ENCODE data around the gene DTX3L. TPM values are rescaled to one million over a fixed set of nuclear protein-coding genes. Genes with fewer than 3 reads are reported as not detected.

DTX3L gene
- total RNA-seq, 3 donors from 2014 or later: 56.0 to 68.3 (median 59.9) TPM

GRCh38 chr3:122536632-122537001 lies 27.5 kb upstream of the DTX3L start:
- no peaks in the 10 kb centered on the region for H3K4me1 ChIP-seq (ENCODE audit: low read depth)
- TF ChIP-seq CTCF (IDR thresholded peaks at IDR 0.05): no peak
- DNase-seq: no peak
- ATAC-seq: no peak
- no peaks in the 10 kb centered on the region for H3K36me3 ChIP-seq (ENCODE audit: low read depth)
- intact Hi-C loops (cut with DNase I, micrococcal nuclease): no loop called here
- H3K4me3 ChIP-seq: no peak overlapping the region
- no peaks in the 10 kb centered on the region for H3K9me3 ChIP-seq

- ATAC-seq (no peak), DNase-seq (no peak)
- no peaks in the 10 kb centered on the region for H3K36me3 ChIP-seq (ENCODE audit: low read depth)
- H3K4me3 ChIP-seq: no peak overlapping the region
- no peaks in the 10 kb centered on the region for H3K4me1 ChIP-seq (ENCODE audit: low read depth)
- intact Hi-C loops (cut with DNase I, micrococcal nuclease): no loop called here
- no peaks in the 10 kb centered on the region for H3K9me3 ChIP-seq
- TF ChIP-seq CTCF (IDR thresholded peaks at IDR 0.05): no peak
Observed at GRCh38 chr3:122538956-122539490, 25.1 kb upstream of the DTX3L start.

DNA sequence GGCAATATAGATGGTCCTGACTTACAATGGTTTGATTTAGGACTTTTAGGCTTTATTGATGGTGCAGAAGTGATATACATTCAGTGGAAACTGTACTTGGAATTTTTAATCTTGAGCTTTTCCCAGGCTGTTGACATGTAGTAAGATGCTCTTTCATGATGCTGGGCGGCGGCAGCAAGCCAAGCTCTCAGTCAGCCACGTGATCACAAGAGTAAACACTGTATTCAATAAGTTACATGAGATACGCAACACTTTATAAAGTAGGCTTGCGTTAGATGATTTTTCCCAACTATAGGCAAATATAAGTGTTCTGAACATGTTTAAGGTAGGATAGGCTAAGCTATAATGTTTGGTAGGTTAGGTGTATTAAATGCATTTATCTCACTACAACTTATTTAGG lies 18.0 kb upstream of the DTX3L start:
- intact Hi-C loops (cut with DNase I, micrococcal nuclease): no loop called here
- no peak overlapping the region for H3K4me3 ChIP-seq

GRCh38 chr3:122548076-122548475 lies 16.1 kb upstream of the DTX3L start:
- Histone ChIP-seq H3K4me1 (ENCODE audit: low read depth) (no peaks in the 10 kb centered on the region), H3K9me3 (no peaks in the 10 kb centered on the region), H3K36me3 (ENCODE audit: low read depth) (no peaks in the 10 kb centered on the region), H3K4me3 (no peak overlapping the region)
- intact Hi-C loops (cut with DNase I, micrococcal nuclease): no loop called here
- DNase-seq (no peak), ATAC-seq (no peak)
- no peak for TF ChIP-seq CTCF (IDR thresholded peaks at IDR 0.05)

More for the DNA sequence above, 18.0 kb upstream of the DTX3L start:
- Histone ChIP-seq H3K36me3 (ENCODE audit: low read depth) (no peaks in the 10 kb centered on the region), H3K9me3 (no peaks in the 10 kb centered on the region), H3K4me1 (ENCODE audit: low read depth) (no peaks in the 10 kb centered on the region)
- ATAC-seq (no peak), DNase-seq (no peak)
- TF ChIP-seq CTCF (IDR thresholded peaks at IDR 0.05): no peak

DNA sequence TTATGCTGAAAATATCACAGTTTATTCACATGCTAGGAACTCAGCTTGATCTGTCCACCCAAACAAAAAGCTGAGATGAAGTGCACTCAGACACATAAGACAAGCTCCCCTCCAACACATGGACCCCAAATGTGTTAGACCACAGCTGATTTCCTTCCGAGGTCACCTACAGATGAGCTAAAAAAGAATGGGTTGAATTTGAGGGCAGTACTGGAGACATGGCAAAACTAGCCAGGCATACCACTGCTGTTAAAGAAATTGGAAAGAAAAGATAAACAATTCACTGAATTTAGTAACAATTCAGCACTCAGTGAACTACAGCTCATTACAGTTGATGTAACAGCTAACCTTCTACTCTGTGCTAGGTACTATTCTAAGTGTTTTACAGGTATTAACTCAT lies 15.5 kb upstream of the DTX3L start:
- DNase-seq: no peak
- intact Hi-C loops (cut with DNase I, micrococcal nuclease): no loop called here
- ATAC-seq: no peak
- TF ChIP-seq CTCF (IDR thresholded peaks at IDR 0.05): no peak
- Histone ChIP-seq H3K36me3 (ENCODE audit: low read depth) (no peaks in the 10 kb centered on the region), H3K4me3 (no peak overlapping the region), H3K4me1 (ENCODE audit: low read depth) (no peaks in the 10 kb centered on the region), H3K9me3 (no peaks in the 10 kb centered on the region)

GRCh38 chr3:122553171-122553570 lies 11.0 kb upstream of the DTX3L start:
- TF ChIP-seq CTCF (IDR thresholded peaks at IDR 0.05): no peak
- intact Hi-C loops (cut with DNase I, micrococcal nuclease): no loop called here
- ATAC-seq (no peak), DNase-seq (no peak)
- H3K4me3 ChIP-seq: no peak overlapping the region
- H3K36me3 ChIP-seq (ENCODE audit: low read depth): no peaks in the 10 kb centered on the region
- H3K4me1 ChIP-seq (ENCODE audit: low read depth): no peaks in the 10 kb centered on the region
- no peaks in the 10 kb centered on the region for H3K9me3 ChIP-seq
